Naive B cell (primary cell): ENCODE measurements around the gene HIPK1. TPM values are rescaled to one million over a fixed set of nuclear protein-coding genes. Genes with fewer than 3 reads are reported as not detected.
"Not testable (repeated sequence)": the region's sequence is repeated elsewhere in the genome, so short reads cannot be mapped to it uniquely, and the experiment has no call there.

ENCODE experiments used
- ATAC-seq, 2 donors: fragments of 150-1000 bp; cut with Tn5 transposase; 2 replicates each; pipeline ENCODE4 v1.10.0; 2021; ENCODE audit warnings: low read depth in 2 of 2, mild to moderate bottlenecking in 2 of 2, moderate library complexity in 2 of 2
- DNase-seq: peaks from one replicate; pipeline ENCODE4 v3.0.0; 2022
- H3K27ac Mint-ChIP-seq, 6 donors: one replicate each; pipeline ENCODE4 v1.8.0; 2020 to 2022; ENCODE audit warnings: mild to moderate bottlenecking in 6 of 6, mixed read lengths in 6 of 6, moderate library complexity in 5 of 6, inconsistent platforms in 2 of 6
- H3K27me3 Mint-ChIP-seq, 3 donors: one replicate each; pipeline ENCODE4 v1.8.0; 2021 to 2022; ENCODE audit warnings: mixed read lengths in 3 of 3, mild to moderate bottlenecking in 1 of 3
- H3K36me3 Mint-ChIP-seq, 2 donors: one replicate each; pipeline ENCODE4 v1.8.0; 2020 to 2022; ENCODE audit warnings: mixed read lengths in 2 of 2, inconsistent platforms in 1 of 2, mild to moderate bottlenecking in 1 of 2
- H3K4me1 Mint-ChIP-seq, 3 donors: one replicate each; pipeline ENCODE4 v1.8.0; 2020 to 2022; ENCODE audit warnings: mixed read lengths in 3 of 3, inconsistent platforms in 1 of 3, mild to moderate bottlenecking in 1 of 3, moderate library complexity in 1 of 3
- H3K4me3 Mint-ChIP-seq, 8 donors: one replicate each; pipeline ENCODE4 v1.8.0; 2020 to 2022; ENCODE audit warnings: mild to moderate bottlenecking in 8 of 8, mixed read lengths in 8 of 8, moderate library complexity in 8 of 8, inconsistent platforms in 2 of 8
- H3K9me3 Mint-ChIP-seq, 7 donors: one replicate each; pipeline ENCODE4 v1.8.0; 2020 to 2022; ENCODE audit warnings: mixed read lengths in 7 of 7, mild to moderate bottlenecking in 5 of 7, inconsistent platforms in 2 of 7, moderate library complexity in 1 of 7
- polyA plus RNA-seq, 6 donors: library from polyadenylated mRNA; unstranded; fragments of 300-500 nt; fragmentation: Illumina TruSeq; gene quantifications; one replicate each; pipeline ENCODE4 v1.2.3, GENCODE V29; 2021; ENCODE audit warnings: low read depth in 6 of 6

Gene HIPK1
- polyA plus RNA-seq, 6 donors from 2014 or later, result 0.08 to 8.6 (median 6.4) TPM

GRCh38 chr1:114002492-114003239, 73.5 kb downstream of the HIPK1 start:
- H3K36me3 Mint-ChIP-seq, result no peaks in the 10 kb centered on the region

GRCh38 chr1:114003431-114003830, 74.3 kb downstream of the HIPK1 start:
- Mint-ChIP-seq H3K9me3 (peaks cover 0 to 6% (median 0%) of the 10 kb centered on the region in 7 donors), H3K27ac (no peak overlapping the region), H3K36me3 (no peaks in the 10 kb centered on the region), H3K4me3 (no peak overlapping the region), H3K4me1 (peaks cover 0 to 7% (median 0%) of the 10 kb centered on the region in 3 donors), H3K27me3 (peaks cover 5 to 26% (median 23%) of the 10 kb centered on the region in 3 donors)
- DNase-seq (no peak), ATAC-seq (no peak)

More at GRCh38 chr1:114002492-114003239, 73.5 kb downstream of the HIPK1 start:
- no peak for DNase-seq
- ATAC-seq, result no peak
- Mint-ChIP-seq H3K9me3 (peaks cover 0 to 6% (median 4%) of the 10 kb centered on the region in 7 donors), H3K27me3 (peaks cover 12 to 34% (median 23%) of the 10 kb centered on the region in 3 donors), H3K27ac (no peak overlapping the region), H3K4me1 (peaks cover 0 to 7% (median 0%) of the 10 kb centered on the region in 3 donors), H3K4me3 (peak overlapping the region in 1 of 8 donors; percentile 48)

DNA sequence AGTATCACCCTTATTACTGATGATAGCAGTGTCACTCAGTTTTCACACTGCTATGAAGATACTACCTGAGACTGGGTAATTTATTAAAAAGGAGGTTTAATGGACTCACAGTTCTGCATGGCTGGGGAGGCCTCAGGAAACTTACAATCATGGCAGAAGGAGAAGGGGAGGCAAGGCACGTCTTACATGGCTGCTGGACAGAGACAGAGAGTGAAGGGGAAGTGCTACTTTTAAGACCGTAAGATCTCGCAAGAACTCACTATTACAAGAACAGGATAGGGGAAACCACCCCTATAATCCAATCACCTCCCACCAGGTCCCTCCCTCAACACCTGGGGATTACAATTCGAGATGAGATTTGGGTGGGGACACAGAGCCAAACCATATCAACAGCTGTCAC, 77.7 kb downstream of the HIPK1 start:
- ATAC-seq, H3K36me3 Mint-ChIP-seq, H3K4me1 Mint-ChIP-seq, DNase-seq, H3K9me3 Mint-ChIP-seq, H3K4me3 Mint-ChIP-seq: not testable (repeated sequence)
- peaks cover 0 to 33% (median 24%) of the 10 kb centered on the region in 3 donors for H3K27me3 Mint-ChIP-seq
- peak overlapping the region in 1 of 6 donors; percentile 62 for H3K27ac Mint-ChIP-seq

DNA sequence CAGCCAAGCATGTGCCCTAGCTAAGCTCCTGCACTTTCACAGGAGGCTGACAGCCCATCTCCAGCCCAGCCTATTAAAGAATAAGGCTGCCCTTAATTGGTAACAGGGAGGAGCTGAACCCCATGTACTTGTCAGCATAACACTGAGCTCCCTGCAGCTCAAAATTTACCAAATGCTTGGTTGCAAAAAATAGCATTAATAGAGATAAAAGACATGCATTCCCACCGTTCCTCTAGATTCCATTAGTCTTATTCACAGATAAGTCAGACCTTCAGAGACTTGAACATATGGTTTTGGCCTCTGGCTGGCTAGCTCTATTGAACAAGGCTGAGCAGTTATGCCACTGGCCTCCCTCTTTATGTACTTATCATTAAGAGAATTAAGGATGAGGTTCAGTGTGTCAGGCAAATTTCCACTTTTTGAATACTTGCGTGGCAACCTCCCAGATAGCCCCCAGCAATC, 79.4 kb downstream of the HIPK1 start:
- no peak for ATAC-seq
- DNase-seq, result no peak
- Mint-ChIP-seq H3K4me1 (peaks cover 0 to 1% (median 0%) of the 10 kb centered on the region in 3 donors), H3K9me3 (peaks cover 0 to 6% (median 0%) of the 10 kb centered on the region in 7 donors), H3K27me3 (peaks cover 0 to 33% (median 30%) of the 10 kb centered on the region in 3 donors), H3K36me3 (no peaks in the 10 kb centered on the region), H3K27ac (no peak overlapping the region), H3K4me3 (no peak overlapping the region)

- H3K4me1 Mint-ChIP-seq, result no peaks in the 10 kb centered on the region
- no peaks in the 10 kb centered on the region for H3K36me3 Mint-ChIP-seq
- H3K9me3 Mint-ChIP-seq, result peaks cover 0 to 6% (median 0%) of the 10 kb centered on the region in 7 donors
- H3K27me3 Mint-ChIP-seq, result peaks cover 0 to 32% (median 29%) of the 10 kb centered on the region in 3 donors
- no peak overlapping the region for H3K27ac Mint-ChIP-seq
- no peak for ATAC-seq
- H3K4me3 Mint-ChIP-seq, result no peak overlapping the region
- DNase-seq, result no peak
Observed at GRCh38 chr1:114008993-114009392, 79.9 kb downstream of the HIPK1 start.

DNA sequence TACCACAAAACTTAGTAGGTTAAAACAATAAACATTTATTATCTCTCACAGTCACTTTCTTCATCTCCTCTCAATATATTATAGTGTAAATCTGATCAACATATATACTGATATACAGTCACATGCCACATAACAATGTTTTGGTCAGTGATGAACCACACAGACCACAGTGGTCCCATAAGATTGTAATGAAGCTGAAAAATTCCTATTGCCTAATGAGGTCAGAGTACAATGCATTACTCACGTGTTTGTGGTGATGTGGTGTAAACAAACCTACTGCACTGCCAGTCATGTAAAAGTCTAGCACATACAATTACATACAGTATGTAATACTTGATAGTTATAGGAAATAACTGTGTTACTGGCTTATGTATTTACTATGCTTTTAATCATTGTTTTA, 80.3 kb downstream of the HIPK1 start:
- DNase-seq, result no peak
- Mint-ChIP-seq H3K27ac (no peak overlapping the region), H3K4me3 (no peak overlapping the region), H3K9me3 (peaks cover 0 to 6% (median 0%) of the 10 kb centered on the region in 7 donors), H3K27me3 (peaks cover 0 to 30% (median 25%) of the 10 kb centered on the region in 3 donors), H3K36me3 (no peaks in the 10 kb centered on the region), H3K4me1 (no peaks in the 10 kb centered on the region)
- no peak for ATAC-seq

GRCh38 chr1:114010433-114011184, 81.5 kb downstream of the HIPK1 start:
- Mint-ChIP-seq H3K27me3 (peaks cover 0 to 25% (median 23%) of the 10 kb centered on the region in 3 donors), H3K4me3 (no peak overlapping the region), H3K9me3 (peaks cover 0 to 3% (median 0%) of the 10 kb centered on the region in 7 donors), H3K4me1 (no peaks in the 10 kb centered on the region), H3K36me3 (no peaks in the 10 kb centered on the region), H3K27ac (peak overlapping the region in 1 of 6 donors; percentile 41)
- DNase-seq, result no peak
- no peak for ATAC-seq

- DNase-seq (no peak), ATAC-seq (no peak)
- Mint-ChIP-seq H3K9me3 (peaks cover 0 to 2% (median 0%) of the 10 kb centered on the region in 7 donors), H3K27me3 (peaks cover 6 to 35% (median 18%) of the 10 kb centered on the region in 3 donors), H3K4me3 (no peak overlapping the region), H3K4me1 (no peaks in the 10 kb centered on the region), H3K27ac (no peak overlapping the region), H3K36me3 (no peaks in the 10 kb centered on the region)
Observed at GRCh38 chr1:114011796-114012195, 82.7 kb downstream of the HIPK1 start.

- no peaks in the 10 kb centered on the region for H3K36me3 Mint-ChIP-seq
- no peak overlapping the region for H3K27ac Mint-ChIP-seq
- DNase-seq (no peak), ATAC-seq (no peak)
- H3K9me3 Mint-ChIP-seq, result peaks cover 0 to 11% (median 7%) of the 10 kb centered on the region in 7 donors
- no peak overlapping the region for H3K4me3 Mint-ChIP-seq
- H3K27me3 Mint-ChIP-seq, result peaks cover 11 to 46% (median 37%) of the 10 kb centered on the region in 3 donors
- no peaks in the 10 kb centered on the region for H3K4me1 Mint-ChIP-seq
Observed at GRCh38 chr1:114015075-114015474, 86.0 kb downstream of the HIPK1 start.

DNA sequence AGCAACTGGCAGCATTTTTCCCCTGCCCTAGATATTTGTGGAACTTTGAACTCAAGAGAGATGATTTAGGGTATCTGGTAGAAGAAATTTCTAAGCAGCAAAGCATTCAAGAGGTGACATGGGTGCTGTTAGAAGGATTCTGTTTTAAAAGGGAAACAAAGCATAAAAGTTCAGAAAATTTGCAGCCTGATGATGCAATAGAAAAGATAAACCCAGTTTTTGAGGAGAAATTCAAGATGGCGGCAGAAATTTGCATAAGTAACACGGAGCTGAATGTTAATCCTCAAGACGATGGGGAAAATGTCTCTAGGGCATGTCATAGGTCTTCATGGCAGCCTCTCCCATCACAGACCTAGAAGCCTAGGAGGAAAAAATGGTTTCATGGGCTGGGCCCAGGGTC, 90.6 kb downstream of the HIPK1 start:
- H3K36me3 Mint-ChIP-seq, DNase-seq, ATAC-seq, H3K4me3 Mint-ChIP-seq, H3K27ac Mint-ChIP-seq, H3K4me1 Mint-ChIP-seq: not testable (repeated sequence)
- peaks cover 16 to 37% (median 27%) of the 10 kb centered on the region in 3 donors for H3K27me3 Mint-ChIP-seq
- H3K9me3 Mint-ChIP-seq, result peaks cover 0 to 11% (median 7%) of the 10 kb centered on the region in 7 donors

DNA sequence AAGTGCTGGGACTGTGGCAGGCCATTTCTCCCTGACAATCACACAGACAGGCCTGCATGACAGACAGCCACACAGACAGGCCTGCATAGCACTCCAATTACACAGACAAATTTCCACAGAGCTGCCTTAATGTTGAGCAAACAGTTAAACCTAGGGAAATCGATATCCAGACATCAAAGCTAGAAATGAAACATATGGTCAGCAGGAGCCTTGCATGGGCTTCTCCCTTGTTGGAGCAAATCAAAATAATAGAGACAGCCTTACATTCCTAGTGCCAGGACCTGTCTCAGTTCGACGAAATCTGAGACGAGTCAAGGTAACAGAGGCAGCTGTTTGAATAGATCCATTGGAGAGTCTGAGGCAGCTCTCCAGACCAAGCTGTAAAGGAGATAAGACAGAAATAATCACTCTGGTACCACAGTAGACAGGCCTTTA, 92.6 kb downstream of the HIPK1 start:
- H3K36me3 Mint-ChIP-seq, result no peaks in the 10 kb centered on the region
- H3K4me3 Mint-ChIP-seq, result no peak overlapping the region
- peaks cover 10 to 27% (median 21%) of the 10 kb centered on the region in 3 donors for H3K27me3 Mint-ChIP-seq
- no peaks in the 10 kb centered on the region for H3K4me1 Mint-ChIP-seq
- peaks cover 0 to 11% (median 7%) of the 10 kb centered on the region in 7 donors for H3K9me3 Mint-ChIP-seq
- H3K27ac Mint-ChIP-seq, result no peak overlapping the region
- DNase-seq (no peak), ATAC-seq (no peak)

DNA sequence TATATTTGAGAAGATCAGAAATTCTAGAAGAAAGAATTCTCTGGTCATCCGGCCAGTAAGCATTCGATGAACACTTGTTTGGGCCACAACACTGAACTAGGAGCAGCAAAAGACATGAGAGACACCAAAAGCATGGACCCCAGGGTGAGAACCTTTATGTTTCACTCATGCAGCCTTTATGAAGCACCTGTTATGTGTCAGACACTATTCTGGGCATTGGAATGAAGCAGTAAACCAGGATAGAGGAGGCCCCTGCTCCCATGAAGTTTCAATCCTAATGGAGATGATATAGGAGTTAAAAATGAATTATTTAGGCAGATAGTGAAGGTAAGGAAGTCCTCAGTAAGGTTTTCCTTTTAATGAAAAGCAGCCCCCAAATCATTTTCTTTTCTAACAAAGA, 93.8 kb downstream of the HIPK1 start:
- Mint-ChIP-seq H3K27ac (no peak overlapping the region), H3K9me3 (peaks cover 0 to 11% (median 7%) of the 10 kb centered on the region in 7 donors), H3K4me1 (no peaks in the 10 kb centered on the region), H3K4me3 (no peak overlapping the region), H3K27me3 (peaks cover 6 to 28% (median 22%) of the 10 kb centered on the region in 3 donors), H3K36me3 (no peaks in the 10 kb centered on the region)
- ATAC-seq (no peak), DNase-seq (no peak)

- Mint-ChIP-seq H3K9me3 (peaks cover 0 to 11% (median 7%) of the 10 kb centered on the region in 7 donors), H3K4me1 (no peaks in the 10 kb centered on the region), H3K36me3 (no peaks in the 10 kb centered on the region), H3K27ac (peak overlapping the region in 1 of 6 donors; percentile 23), H3K27me3 (peaks cover 6 to 28% (median 20%) of the 10 kb centered on the region in 3 donors), H3K4me3 (no peak overlapping the region)
- ATAC-seq (no peak), DNase-seq (no peak)
Observed at GRCh38 chr1:114023377-114023776, 94.3 kb downstream of the HIPK1 start.
